NOMO-1 treated with DMSO at 0.1 percent for 48 hours (cell line): ENCODE data around the gene HOXD11.

Experiments
- DNase-seq: peaks from one replicate; lab custom pipeline; 2025; ENCODE audit not compliant: unreplicated experiment; lab: John Stamatoyannopoulos, UW

HOXD11 gene

DNA sequence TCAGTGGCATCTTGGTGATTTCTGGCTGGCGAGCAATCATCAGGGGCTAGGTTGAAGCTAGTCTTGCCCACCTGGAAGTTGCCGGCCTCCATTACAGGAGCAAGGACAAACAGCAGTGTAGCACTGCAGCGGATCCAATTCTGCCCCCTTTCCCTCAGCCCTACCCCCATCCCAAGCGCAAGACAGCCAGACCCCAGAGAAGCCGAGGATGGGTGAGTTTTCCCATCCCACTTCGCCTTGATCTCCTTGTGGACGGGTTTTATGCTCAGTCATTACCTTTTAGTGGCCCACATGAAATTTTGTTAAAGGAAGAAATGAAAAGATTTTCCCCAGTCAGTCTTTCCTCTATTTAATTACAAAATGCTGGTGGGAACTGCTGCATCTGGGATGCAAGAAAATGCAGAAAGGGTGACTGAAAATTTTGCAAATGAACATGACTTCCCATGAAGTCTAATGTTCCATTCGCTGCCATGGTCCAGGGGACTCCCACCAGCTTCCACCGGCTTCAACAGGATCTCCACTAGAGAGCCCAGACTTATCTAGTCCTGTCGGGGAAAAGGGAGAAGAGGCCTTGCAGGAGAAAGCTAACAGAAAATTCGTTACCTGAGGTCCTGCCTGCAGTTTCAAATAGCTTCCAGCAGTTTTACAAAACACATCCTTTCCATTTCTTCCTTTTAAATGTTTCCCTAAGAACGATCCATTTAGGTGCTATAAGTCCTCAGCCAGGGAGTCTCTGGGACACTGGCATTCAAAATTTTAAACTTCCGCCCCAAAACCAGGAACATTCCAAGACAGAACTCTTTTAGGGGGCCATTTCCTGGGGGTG lies 13.5 kb downstream of the HOXD11 start:
- no peak for DNase-seq

DNA sequence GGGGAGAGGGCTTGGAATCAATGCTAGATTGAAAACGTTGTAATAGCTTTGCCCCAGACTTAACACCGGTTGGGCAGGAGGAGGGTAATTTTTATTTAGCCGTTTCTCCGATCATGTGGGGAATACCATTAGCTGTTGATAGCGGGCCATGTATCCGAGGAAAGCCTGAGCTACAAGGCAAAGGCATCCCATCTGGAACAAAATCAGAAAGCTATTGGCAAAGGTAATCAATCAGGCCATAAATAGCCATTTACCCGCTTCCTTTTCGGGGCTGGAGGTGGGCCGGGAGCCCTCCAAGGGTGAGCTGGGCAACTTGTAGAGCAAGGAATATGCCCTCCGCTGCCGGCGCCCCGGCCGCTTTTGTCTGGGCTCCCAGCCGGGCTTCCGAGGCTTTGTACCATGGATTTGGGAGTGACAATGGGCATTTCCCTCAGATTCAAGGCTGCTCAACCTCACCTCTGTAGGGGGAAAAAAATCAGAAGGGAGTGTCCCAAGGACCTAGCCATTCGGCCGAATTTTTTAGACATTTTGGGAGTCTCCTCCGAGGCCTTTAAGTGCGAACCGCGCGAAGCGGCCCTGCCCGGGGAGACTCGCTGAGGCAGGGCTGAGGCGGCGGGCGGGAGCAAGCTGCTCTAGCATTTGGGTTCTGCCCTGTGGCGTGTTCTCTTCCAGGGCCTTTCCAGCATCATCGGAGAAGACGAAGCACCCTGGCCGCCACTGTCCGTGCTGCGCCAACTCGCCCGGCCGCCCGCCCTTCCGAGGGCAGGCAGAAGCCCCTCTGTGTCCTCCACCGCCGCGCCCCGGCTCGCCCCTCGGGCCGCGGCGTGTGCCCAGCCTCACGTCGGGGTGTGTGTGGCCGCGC lies 14.3 kb downstream of the HOXD11 start:
- DNase-seq: no peak

DNA sequence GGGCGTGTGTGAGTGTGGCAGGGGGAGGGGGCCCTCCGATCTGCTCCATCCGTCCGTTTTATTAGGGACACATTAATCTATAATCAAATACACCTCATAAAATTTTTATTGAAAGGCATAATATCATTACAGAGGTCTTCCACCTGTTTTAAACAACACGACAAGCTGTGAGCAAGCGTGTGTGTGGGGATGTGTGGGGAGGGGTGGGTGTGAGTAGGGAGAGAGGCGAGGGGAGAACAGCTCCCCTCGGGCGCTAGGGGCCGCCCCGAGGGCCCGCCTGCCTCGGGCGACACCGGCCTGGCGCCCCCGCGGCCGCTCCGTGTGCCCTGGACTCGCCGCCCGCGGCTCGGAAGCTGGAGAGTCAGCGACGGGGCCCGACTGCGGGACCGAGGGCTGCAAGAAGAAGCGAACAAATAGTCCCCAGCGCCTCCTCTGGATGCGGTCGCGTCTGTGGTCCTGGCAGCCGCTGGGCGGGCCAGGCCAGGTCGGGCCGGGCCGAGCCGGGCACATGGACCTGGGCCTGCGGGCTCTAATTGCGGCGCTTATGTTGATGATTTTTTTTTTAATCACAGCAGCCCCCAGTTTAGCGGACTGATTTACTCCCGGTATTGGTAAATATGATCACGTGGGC lies 15.1 kb downstream of the HOXD11 start:
- no peak for DNase-seq

DNA sequence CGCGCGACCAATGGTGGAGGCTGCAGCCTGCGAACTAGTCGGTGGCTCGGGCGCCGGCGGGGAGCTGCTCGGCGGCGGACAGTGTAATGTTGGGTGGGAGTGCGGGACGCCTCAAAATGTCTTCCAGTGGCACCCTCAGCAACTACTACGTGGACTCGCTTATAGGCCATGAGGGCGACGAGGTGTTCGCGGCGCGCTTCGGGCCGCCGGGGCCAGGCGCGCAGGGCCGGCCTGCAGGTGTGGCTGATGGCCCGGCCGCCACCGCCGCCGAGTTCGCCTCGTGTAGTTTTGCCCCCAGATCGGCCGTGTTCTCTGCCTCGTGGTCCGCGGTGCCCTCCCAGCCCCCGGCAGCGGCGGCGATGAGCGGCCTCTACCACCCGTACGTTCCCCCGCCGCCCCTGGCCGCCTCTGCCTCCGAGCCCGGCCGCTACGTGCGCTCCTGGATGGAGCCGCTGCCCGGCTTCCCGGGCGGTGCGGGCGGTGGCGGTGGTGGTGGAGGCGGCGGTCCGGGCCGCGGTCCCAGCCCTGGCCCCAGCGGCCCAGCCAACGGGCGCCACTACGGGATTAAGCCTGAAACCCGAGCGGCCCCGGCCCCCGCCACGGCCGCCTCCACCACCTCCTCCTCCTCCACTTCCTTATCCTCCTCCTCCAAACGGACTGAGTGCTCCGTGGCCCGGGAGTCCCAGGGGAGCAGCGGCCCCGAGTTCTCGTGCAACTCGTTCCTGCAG lies 15.8 kb downstream of the HOXD11 start, which contains the start of gene HOXD9:
Gene HOXD9, plus strand, starts transcription at position 37 of the 728 bp plus-strand sequence. Its CDS starts 50 bp downstream, at position 87.
- DNase-seq: no peak

DNA sequence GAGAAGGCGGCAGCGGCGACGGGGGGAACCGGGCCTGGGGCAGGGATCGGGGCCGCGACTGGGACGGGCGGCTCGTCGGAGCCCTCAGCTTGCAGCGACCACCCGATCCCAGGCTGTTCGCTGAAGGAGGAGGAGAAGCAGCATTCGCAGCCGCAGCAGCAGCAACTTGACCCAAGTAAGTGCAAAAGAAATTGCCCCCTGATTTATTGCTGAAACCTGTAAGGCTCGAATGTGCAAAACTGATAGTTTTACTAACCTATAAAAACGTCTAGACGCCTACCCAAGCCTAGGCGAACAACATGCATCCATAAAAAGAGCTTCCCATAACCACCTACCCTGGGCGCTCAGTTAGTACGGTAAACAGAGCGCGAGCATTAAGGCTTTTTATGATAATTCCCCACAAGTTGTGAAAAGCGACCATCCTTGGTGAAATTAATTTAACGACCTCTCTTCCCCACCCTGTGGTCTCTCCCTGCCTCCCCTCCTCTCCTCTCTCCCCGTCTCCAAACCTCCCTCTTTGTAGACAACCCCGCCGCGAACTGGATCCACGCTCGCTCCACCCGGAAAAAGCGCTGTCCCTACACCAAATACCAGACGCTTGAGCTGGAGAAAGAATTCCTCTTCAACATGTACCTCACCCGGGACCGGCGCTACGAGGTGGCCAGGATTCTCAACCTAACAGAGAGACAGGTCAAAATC lies 16.5 kb downstream of the HOXD11 start:
- DNase-seq: no peak

DNA sequence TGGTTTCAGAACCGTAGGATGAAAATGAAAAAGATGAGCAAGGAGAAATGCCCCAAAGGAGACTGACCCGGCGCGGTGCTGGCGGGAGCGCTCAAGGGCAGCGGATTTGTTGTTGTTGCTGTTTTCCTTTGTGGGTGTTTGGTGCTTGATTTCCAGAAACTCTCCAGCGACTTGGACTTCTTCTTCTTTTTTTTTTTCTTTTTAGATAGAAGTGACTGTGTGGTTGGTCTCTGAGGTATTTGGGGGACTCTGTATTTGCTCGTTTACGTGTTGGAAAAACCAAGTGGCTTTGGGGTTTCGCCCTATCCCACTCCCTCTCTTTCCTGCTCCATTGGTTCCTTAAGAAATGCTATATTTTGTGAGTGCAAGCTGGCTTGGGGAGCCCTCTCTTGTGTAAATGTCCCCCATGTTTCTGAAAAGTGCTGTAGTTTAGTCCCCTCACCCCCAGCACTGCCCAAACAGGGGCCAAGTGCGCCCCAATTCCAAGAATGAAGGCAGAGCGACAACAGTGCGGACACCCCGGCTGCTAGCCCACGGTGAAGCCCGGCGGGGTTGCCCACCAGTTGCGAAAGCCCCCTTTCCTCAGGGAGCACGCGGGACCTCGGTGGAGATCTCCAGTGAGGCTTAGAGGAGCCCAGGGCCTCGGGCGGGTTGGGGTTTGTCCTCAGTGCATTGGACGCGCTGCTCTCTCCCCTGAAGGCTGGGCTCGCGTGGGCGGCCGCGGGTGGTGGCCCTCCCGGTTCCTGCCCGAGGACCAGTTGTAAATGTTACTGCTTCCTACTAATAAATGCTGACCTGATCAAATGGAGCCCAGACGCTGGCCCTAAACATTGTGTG lies 17.2 kb downstream of the HOXD11 start:
- DNase-seq: no peak

DNA sequence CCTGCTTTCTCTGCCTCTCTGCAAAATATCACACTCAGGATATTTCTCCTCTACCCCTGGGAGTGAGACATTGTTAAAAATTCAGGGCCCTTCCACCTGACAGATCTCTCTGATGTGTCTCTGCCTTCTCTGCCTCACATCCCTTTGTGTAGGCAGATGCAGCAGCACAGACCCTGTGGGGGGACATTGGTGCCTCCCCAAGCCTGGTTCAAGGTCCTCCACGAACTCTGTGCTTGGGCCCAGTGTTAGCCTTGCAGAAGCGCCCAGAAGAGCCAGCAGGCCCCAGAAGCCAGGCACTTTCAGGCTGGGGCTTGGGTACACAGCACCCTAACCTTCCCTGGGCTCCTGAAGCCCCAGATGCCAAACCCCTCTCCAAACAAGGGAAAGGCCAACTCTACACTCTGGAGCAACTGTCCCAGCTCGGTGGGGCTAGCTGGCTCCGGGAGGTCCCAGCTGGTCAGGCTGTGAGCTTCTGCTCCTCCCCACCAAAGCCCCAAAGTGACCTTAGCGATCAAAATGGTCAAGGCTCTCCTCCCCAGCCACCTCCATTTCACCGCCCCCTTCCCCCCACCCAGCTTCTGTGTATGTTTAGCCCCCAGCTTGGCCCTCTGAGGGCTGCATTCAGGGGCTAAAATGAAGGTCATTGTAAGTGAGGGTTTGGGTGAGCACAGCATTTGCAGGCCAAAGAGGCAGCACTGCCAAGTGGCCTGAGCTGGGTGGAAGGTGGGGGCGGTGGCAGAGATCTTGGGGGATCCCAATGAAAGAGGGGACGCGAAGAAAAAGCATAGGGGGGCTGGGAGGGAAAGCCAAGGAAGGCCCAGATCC lies 18.1 kb downstream of the HOXD11 start:
- no peak for DNase-seq

DNA sequence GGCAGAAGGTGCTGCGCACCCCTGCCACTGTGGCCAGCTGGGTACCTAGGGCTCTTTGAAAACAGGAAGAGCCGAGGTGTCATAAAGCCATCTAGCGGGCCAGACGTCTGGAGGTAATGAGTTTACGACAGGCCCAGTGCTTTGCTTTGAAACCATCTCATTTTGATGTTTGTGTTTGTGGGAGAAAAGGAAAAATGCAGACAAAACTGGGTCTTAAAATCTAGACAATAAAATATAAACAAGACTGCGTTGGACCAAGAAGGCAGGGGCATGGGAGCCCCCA lies 18.6 kb downstream of the HOXD11 start:
- no peak for DNase-seq

DNA sequence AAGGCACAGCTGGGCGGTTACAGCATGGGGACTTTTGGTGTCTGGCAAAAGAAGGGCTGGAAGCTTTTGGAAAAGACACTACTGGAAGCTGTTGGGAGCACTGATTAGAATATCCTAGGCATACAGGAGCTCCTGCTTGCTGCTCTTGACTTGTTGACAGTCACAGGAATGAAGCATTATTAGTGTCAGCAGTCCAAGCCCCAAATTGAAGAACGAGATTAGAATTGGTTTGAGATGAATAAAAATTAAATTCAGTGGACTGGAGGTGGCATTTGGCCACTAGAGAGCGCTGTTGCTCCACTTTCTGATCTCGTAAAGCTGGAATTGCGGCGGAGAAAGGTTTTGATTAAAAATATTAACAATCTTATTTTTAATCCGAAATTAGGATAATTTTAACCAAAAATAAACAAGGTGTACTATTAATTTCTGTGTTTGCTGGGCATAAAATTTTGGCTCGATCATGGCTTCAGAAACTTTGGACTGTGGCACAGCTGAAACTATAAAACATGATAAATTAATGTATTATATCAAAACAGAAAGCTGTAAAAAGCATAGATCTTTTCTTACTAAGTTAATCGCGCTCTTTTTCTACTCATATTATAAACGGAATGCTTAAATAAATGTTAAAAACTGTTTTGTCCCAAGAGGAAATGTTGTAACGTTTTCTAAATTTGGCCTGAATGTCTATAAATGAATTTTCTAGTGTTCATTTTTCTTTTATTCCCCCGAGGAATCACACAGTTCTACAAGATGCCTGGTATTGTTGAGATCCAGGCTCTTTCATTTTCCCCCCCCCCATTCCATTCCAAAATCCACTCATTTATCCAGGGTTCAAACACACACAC lies 20.1 kb downstream of the HOXD11 start:
- DNase-seq: peak; percentile 30

DNA sequence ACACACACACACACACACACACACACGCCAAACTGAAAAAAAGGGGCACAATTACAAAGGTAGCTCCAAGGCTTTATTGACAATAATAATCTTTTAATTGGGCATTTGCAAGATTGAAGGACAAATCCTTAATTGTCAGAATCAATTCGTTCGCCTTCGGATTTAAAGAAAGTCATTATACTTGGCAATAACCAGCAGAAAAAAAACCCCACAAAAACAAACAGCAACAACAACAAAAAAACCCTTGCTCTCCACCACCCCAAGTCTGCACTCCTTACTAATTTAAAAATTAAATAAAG lies 20.6 kb downstream of the HOXD11 start:
- no peak for DNase-seq

DNA sequence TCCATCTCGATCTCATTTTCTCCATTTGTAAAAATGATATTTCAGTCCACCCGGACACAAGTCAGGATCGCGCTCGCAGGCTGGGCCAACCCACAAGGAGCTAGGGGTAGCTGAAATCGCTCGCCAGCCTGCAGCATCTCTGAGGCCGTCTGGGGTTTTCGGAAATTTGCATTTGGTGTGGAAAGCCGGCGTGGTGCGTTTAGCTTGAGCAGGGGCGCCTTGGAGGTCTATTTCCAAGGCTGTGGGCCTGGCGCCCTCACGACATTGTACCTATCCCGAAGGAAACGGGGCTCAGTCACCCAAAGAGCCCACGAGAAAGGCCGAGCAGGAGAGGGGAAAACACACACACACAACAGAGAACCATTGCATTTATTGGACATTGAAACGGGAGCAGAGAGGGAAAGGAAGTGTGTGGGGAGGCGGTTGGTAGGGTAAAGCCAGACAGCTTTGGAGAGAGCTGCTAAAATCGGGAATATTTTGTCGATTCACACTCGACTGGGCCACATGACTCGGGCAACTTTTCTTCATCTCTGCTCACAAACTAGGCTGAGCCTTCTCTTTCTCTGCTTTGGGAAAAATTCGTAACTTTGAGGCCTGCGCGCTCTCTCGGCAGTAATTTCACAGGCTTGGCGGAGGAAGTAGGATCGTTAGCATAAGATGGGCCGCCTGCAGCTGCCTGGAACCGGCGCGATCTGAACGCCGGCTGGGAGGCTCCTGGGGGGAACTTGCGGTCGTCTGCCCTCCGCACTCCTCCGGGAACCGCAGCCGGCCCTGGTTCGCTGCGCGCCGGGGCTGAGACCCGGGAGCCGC lies 21.3 kb downstream of the HOXD11 start:
- DNase-seq: no peak

DNA sequence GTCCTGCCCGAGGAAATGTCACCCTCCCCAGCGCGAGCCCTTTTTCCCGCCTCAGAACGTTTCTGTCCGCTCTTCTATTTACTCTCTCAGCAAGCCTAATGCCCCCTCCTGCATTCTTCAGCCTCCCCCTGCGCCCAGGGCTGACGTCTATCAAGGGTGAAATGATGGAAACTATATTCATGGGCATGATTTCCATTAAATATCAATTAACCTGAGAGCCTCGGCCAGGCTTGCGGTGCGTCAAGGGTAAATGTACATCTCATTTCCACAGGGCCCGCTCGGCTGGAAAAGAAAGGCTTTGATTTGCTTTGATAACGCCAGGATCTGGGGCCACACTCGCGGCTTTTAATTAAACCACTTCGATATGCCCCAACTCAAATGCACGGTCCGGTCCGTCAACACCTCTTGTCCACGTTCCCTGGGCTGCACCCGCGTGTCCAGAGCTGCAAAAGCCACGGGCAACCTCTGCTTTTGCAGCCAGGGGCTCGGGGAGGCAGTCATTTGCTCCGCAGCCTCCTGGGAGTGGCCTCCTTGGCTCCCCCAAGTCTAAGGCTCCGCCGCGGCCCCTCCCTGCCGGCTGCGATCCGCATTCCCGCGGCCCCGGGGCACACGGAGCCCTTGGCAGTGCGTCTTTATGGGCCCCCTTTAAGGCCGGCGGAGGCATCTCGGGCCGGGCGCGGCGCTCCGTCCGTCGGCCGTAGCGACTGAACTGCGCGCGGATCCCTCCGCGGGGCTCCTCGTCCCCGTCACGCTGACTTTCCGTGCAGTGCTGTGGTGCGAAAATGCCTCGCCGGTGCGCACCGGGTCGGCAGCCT lies 22.1 kb downstream of the HOXD11 start, which contains the start of gene HOXD8:
Gene HOXD8, plus strand, starts transcription at position 724 of the 815 bp plus-strand sequence. CDS start 662 bp downstream, outside the sequence.
- no peak for DNase-seq

DNA sequence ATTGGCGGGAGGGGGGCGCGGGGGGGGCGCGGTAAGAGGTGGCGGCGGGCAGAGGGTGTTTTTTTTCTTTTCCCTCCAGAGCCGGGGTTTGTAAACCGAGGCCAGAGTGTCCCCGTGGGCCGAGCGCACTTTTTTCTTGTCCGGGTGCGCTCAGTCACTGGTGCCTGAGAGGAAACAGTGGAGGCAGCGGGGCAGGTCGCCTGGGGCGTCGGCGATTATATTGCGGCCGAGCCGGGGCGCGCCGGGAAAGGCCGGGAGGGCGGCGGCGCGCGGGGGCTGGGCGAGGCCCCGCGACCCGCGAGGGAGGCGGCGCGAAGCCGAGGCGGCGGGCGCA lies 22.7 kb downstream of the HOXD11 start:
- no peak for DNase-seq

DNA sequence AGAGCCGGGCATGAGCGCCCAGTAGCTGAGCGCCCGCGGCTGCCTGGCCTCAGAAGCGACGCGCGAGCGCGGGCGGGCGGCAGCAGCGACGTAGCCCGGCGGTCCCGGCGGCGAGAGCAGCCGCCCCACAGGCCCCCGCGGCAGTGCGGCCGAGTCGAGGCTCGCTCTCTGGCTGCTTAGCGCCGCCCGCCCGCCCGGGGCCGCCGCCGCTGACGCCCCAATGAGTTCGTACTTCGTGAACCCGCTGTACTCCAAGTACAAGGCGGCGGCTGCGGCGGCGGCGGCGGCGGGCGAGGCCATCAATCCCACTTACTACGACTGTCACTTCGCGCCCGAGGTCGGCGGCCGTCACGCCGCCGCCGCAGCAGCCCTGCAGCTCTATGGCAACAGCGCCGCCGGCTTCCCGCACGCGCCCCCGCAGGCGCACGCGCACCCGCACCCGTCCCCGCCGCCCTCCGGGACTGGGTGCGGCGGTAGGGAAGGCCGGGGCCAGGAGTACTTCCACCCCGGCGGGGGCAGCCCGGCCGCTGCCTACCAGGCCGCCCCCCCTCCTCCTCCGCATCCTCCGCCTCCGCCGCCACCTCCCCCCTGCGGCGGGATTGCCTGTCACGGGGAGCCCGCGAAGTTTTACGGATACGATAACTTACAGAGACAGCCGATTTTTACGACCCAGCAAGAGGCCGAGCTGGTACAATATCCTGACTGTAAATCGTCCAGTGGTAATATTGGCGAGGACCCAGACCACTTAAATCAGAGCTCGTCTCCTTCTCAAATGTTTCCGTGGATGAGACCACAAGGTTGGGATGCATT lies 23.3 kb downstream of the HOXD11 start:
- no peak for DNase-seq

DNA sequence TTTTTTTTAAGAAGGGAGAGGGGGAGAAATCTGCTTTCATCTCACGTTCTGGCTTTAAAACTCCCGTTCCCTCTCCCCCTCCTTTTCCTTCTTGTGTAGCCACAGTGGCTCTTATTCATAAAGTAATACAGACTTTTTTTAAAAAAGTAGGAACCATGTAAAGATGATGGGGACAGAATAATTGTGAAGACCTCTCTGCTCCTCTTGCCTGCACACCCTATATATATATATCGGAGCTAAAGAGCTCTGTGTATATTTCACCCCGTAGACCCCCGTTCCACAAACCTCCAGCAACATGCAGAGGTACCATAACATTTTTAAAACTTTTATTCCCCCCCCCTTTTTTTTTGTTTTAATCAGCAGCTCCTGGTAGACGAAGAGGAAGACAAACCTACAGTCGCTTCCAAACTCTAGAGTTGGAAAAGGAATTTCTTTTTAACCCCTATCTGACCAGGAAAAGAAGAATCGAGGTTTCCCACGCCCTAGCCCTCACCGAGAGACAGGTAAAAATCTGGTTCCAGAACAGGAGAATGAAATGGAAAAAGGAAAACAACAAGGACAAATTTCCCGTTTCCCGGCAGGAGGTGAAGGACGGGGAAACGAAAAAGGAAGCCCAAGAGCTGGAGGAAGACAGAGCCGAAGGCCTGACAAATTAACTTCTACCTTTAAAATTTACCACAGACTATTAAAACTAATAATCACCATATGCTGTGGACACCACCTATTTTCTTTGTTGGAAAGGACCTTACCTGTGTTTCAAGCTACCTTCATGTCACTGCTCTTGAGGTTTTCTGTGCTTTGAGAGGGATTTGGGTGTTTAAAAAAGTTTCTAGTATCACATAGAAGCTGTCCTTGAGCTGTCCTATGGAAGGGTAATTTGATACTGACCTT lies 24.1 kb downstream of the HOXD11 start:
- no peak for DNase-seq
